ENCODE measurements around the gene GJC1.

GRCh38 chr17:44780161-44780560, 49.9 kb downstream of the GJC1 start:
- TF ChIP-seq POLR2A (IDR thresholded peaks at IDR 0.05) = no peak
- no peak for TF ChIP-seq CTCF (IDR thresholded peaks at IDR 0.05)
